UCSD-AML1 (cell line): ENCODE data around the gene COL4A6.

Experiments
- DNase-seq: peaks from one replicate; lab custom pipeline; 2025; ENCODE audit not compliant: unreplicated experiment; lab: John Stamatoyannopoulos, UW

COL4A6 gene

GRCh38 chrX:108219949-108220601 is 218.1 kb downstream of the COL4A6 start:
- no peak for DNase-seq

- DNase-seq: no peak
These were observed 220.3 kb downstream of the COL4A6 start for GRCh38 chrX:108217876-108218275.

DNA sequence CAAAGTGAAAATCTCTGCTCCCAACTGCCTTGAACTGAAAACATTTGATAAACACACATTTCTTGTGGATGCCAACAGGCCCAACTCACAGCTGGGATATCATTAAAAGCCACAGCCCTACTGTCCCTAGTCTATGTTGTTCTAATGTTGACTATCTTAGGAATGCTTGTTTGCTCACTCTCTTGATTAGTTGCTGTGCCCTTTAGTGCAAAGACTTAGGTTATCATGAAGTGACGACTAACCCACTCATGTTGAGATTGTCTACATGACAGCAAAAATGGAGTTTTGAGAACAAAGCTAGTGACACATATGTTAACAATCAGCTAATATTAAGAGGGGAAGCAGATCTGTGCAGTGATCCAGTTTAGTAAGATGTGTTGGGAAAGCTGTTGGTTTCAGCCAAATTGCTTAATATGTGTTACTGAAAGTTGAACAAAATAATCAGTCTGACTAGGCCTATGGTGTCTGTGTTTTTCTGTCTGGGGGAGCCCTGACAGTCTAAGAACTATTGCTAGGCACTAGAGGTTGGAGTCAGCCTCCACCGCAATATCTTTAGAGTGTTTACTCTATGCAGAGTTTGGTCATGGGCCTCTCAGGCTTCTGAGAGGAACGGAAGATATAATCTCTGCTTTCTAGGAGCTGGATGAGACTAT is 221.2 kb downstream of the COL4A6 start:
- DNase-seq: no peak

GRCh38 chrX:108216405-108216804 is 221.8 kb downstream of the COL4A6 start:
- DNase-seq: no peak

GRCh38 chrX:108211301-108211700 is 226.9 kb downstream of the COL4A6 start:
- DNase-seq: no peak

DNA sequence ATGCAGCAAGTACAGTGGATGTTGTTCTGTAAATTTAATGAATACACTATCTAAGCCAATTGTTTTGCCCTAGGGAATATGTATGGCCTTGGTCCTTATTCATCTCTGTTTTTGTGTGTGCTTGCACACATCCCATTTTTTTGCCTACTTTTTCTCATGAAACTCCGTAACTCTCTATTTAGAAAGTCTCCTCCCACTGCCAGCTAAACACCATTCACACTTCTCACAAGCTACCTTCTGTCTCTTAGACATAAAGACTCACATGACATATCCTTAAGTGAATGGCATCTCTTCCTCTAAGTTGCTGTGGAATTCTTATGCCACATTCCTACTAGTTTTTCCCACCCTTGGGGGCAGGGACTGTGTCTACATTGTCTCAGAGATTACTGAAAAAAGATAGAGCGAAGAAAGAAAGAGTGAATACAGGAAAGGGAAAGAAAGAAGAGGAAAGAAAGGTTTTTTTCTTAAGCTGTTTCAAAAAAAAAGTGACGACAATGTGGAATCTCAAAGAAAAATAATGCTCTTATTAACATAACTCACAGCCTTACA is 229.1 kb downstream of the COL4A6 start:
- no peak for DNase-seq

GRCh38 chrX:108203540-108203939 is 234.7 kb downstream of the COL4A6 start:
- DNase-seq: no peak

DNA sequence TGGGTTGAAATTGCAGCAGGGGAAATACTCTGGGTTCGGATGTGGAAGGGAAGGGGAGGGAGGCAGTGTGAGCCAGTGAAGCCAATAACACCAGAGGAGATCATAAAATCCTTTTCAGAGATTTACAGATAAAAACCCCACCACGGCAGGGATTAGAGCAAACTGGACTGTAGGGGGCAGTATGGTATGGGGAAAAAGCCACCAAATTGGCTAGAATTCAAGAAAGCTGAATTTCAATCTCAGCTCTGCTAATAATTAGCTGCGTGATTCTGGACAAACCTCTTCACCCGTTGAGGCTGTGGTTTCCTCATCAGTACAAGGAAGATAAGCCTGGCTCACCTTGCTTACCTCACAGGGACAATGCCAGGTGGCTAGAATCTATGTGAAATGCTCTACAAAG is 238.5 kb downstream of the COL4A6 start:
- DNase-seq: no peak

GRCh38 chrX:108199041-108199440 is 239.2 kb downstream of the COL4A6 start:
- DNase-seq: no peak

DNA sequence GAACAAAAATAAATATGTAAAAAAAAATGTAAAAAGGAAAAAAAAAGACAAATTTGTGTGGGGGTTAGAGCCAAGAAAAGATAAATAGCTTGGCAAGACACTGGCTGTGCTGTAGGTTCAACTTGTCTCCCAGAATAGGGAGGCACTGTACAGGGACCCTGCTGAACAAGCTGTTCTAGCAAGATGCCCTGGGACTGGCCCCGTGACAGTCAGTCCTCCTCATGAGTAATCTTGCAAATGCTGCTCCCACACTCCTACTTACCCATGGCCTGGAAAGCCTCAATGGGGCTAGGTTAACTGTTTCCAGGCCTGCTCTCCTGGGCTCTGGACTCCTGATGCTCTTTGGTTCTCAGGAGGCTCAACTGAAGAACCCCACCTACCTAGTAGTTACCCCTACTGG is 239.8 kb downstream of the COL4A6 start:
- no peak for DNase-seq

GRCh38 chrX:108186811-108187210 is 251.4 kb downstream of the COL4A6 start:
- DNase-seq: no peak

- no peak for DNase-seq
These were observed 260.1 kb downstream of the COL4A6 start for GRCh38 chrX:108178143-108178498.

GRCh38 chrX:108177351-108178142 is 260.7 kb downstream of the COL4A6 start:
- DNase-seq: no peak

DNA sequence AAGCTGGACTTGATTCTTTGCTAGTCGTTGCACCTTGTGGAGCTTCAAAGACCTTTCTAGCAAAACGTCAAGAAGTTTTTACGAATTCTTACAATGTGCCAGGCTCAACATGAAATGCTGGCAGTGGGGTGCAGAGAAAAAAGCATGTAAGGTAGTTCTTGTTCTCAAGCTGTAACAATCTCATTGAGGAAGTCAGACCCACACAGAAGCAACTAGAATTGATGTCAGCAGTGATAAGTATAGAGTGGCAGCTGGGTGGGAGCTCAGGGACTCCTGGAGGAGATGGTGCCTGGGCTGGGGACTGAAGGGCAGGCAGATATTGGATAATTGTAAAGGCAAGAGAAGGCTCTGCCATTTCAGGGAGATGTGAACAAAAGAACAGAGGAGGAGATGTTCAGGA is 264.3 kb downstream of the COL4A6 start:
- no peak for DNase-seq

DNA sequence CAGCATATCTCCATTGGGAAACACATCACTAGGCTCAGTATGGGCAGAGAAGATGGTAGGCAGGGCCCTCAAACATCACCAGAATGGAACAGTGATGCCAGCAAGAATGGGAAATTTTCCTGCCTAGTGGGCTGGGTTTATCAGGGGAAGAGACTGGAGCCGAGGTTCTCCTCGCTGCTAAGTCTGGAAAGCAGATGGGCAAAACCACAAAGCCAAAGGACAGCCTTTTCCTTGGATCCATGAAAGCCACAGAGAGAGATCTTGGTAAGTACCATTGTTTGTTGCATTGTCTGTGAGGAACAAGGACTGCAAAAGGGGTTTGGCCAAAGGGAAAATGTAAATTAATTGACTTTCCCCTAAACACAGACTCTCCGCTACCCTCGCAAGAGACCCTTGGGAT is 266.6 kb downstream of the COL4A6 start:
- no peak for DNase-seq

- DNase-seq: no peak
These were observed 268.5 kb downstream of the COL4A6 start for GRCh38 chrX:108169768-108170167.

- DNase-seq: no peak
These were observed 269.1 kb downstream of the COL4A6 start for GRCh38 chrX:108168961-108169740.

- DNase-seq: no peak
These were observed 270.9 kb downstream of the COL4A6 start for GRCh38 chrX:108167211-108167872.

DNA sequence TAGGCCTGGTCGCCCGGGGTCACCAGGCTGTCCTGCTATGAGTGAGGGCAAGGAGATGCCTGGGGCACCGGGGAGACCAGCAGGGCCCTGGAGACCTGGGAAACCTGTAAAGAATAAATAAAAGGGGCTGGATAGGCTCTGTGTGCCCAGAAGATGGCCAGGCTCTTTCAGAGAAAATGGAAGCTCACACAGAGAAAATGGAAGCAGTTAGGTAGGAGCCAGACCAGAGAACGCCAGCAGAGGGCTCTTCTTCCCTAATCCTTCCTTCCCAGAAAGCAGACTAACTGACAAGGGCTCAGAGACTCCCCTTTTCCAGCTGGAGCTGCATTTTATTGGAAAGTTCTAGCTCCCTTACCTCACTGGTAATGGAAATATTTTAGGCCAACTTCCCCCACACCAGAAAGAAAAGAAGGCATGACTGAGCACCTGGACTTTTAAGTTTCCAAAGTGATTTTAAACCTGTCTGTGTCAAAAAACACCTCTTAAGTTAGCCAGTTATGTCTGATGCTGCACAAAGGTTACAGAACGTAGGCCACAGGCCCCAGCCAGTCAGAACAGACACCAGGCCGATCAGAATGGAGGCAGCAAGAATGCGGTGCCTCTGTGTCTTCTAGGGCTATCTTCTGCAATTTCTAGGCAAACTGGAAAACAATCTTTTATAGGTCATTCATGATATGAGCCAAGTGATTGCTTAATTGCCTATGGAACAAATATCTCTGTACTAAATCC is 272.7 kb downstream of the COL4A6 start:
- DNase-seq: no peak
